Small intestine (tissue), 7 donors: ENCODE results near the gene FBXO28. TPM values are rescaled to one million over a fixed set of nuclear protein-coding genes. Genes with fewer than 3 reads are reported as not detected.

ENCODE experiments used
- DNase-seq, 2 donors: peaks; one replicate each; pipeline versions ENCODE4 v3.0.0 to v3.0.0-alpha.2; 2013
- FAIRE-seq: peaks from 2 replicates; lab custom pipeline; 2012; peaks lifted over from hg19 to GRCh38; lab: Jason Lieb, UNC
- H3K27ac ChIP-seq, 3 donors: one replicate each; pipeline ENCODE4 v1.5.1; 2013; ENCODE audit warnings: low read length in 2 of 3, mild to moderate bottlenecking in 2 of 3, control low read depth in 1 of 3, inconsistent platforms in 1 of 3, low read depth in 1 of 3, moderate library complexity in 1 of 3
- H3K27me3 ChIP-seq, 3 donors: one replicate each; pipeline ENCODE4 v1.6.1; 2013; ENCODE audit warnings: low read length in 3 of 3, inconsistent platforms in 1 of 3; ENCODE audit not compliant: control insufficient read depth in 3 of 3, insufficient read depth in 3 of 3
- H3K36me3 ChIP-seq, 3 donors: one replicate each; pipeline ENCODE4 v1.6.1; 2013; ENCODE audit warnings: low read length in 3 of 3, inconsistent platforms in 1 of 3, low read depth in 1 of 3, mild to moderate bottlenecking in 1 of 3, moderate library complexity in 1 of 3; ENCODE audit not compliant: control insufficient read depth in 3 of 3, insufficient read depth in 2 of 3
- H3K4me1 ChIP-seq, 3 donors: one replicate each; pipeline ENCODE4 v1.6.1; 2013; ENCODE audit warnings: low read length in 2 of 3, inconsistent platforms in 1 of 3, low read depth in 1 of 3, mild to moderate bottlenecking in 1 of 3, moderate library complexity in 1 of 3; ENCODE audit not compliant: control insufficient read depth in 3 of 3, insufficient read depth in 2 of 3
- H3K4me3 ChIP-seq, 3 donors: one replicate each; pipeline ENCODE4 v1.5.1; 2013; ENCODE audit warnings: low read length in 3 of 3, control low read depth in 1 of 3, inconsistent platforms in 1 of 3, low read depth in 1 of 3, mild to moderate bottlenecking in 1 of 3, moderate library complexity in 1 of 3
- H3K9me3 ChIP-seq, 2 donors: one replicate each; pipeline ENCODE4 v1.6.1; 2013; ENCODE audit warnings: low read depth in 1 of 2, low read length in 1 of 2; ENCODE audit not compliant: control insufficient read depth in 2 of 2, insufficient read depth in 1 of 2
- WGBS, 3 donors: extraction: QIAGEN DNeasy Blood & Tissue Kit; methylation state at CpG; one replicate each; pipeline ENCODE4 v1.1.7; 2013; 5-methylcytosine and 5-hydroxymethylcytosine counted together
- polyA plus RNA-seq, 4 donors: library from polyadenylated mRNA; stranded (reverse) in 3 of 4; unstranded in 1 of 4; fragments of 200-250 nt in 3 of 4; fragments of 120-200 nt in 1 of 4; gene quantifications; one replicate each; pipeline versions ENCODE4 v1.2.1 to v1.2.3, GENCODE V29; 2013
- donor health status: healthy with polysubstance abuse.
- donor health status: control.
- donor health status: control.
- donor health status: Bipolar disorder and iron deficiency.
- donor health status: healthy.

Gene FBXO28
- polyA plus RNA-seq, 4 donors = 7.8 to 26.8 (median 9.4) TPM

- Histone ChIP-seq H3K4me1 (no peaks in the 10 kb centered on the region), H3K27ac (no peak overlapping the region), H3K27me3 (no peaks in the 10 kb centered on the region), H3K36me3 (peaks cover 0 to 10% (median 0%) of the 10 kb centered on the region in 3 donors), H3K4me3 (no peak overlapping the region), H3K9me3 (no peaks in the 10 kb centered on the region)
- FAIRE-seq (no peak), DNase-seq (no peak)
- WGBS, 3 donors = 81 to 93% (median 81%) methylated on average over 4 of the region's 4 CpGs
Measured at GRCh38 chr1:224123136-224123535, 9.2 kb downstream of the FBXO28 start.

- FAIRE-seq (no peak), DNase-seq (no peak)
- H3K9me3 ChIP-seq = no peaks in the 10 kb centered on the region
- H3K36me3 ChIP-seq = peaks cover 0 to 10% (median 0%) of the 10 kb centered on the region in 3 donors
- H3K27me3 ChIP-seq = no peaks in the 10 kb centered on the region
- no peak overlapping the region for H3K27ac ChIP-seq
- no peak overlapping the region for H3K4me3 ChIP-seq
- no peaks in the 10 kb centered on the region for H3K4me1 ChIP-seq
Measured at GRCh38 chr1:224124220-224124619, 10.3 kb downstream of the FBXO28 start.

GRCh38 chr1:224127925-224128819 lies 14.3 kb downstream of the FBXO28 start:
- Histone ChIP-seq H3K9me3 (no peaks in the 10 kb centered on the region), H3K4me1 (no peaks in the 10 kb centered on the region), H3K36me3 (peaks cover 2 to 11% (median 9%) of the 10 kb centered on the region in 3 donors), H3K27me3 (no peaks in the 10 kb centered on the region), H3K4me3 (no peak overlapping the region), H3K27ac (no peak overlapping the region)
- no peak for FAIRE-seq
- no peak for DNase-seq
- 84 to 88% (median 85%) methylated on average over 5 of the region's 5 CpGs for WGBS, 3 donors

- no peaks in the 10 kb centered on the region for H3K9me3 ChIP-seq
- H3K4me1 ChIP-seq = no peaks in the 10 kb centered on the region
- peaks cover 2 to 23% (median 11%) of the 10 kb centered on the region in 3 donors for H3K36me3 ChIP-seq
- no peaks in the 10 kb centered on the region for H3K27me3 ChIP-seq
- H3K4me3 ChIP-seq = no peak overlapping the region
- H3K27ac ChIP-seq = no peak overlapping the region
- FAIRE-seq = no peak
- DNase-seq = no peak
Measured at GRCh38 chr1:224131253-224131652, 17.3 kb downstream of the FBXO28 start.

DNA sequence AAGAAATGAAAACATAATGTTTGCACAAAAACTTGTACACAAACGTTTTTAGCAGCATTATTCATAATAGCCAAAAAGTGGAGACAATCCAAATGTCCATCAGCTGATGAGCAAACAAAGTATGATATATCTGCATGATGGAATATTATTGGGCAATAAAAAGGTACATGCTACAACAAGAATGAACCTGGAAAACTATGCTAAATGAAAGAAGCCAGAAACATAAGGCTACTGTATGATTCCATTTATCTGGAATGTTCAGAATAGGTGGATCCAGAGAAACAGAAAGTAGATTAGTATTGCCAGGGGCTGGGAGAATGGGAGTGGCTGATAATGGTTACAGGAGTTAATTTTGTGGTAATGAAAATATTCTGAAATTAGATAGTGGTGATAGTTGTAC lies 19.0 kb downstream of the FBXO28 start:
- 21 to 52% (median 45%) methylated on average over 1 of the region's 1 CpG for WGBS, 3 donors
- Histone ChIP-seq H3K36me3 (peaks cover 2 to 30% (median 12%) of the 10 kb centered on the region in 3 donors), H3K4me1 (no peaks in the 10 kb centered on the region), H3K9me3 (no peaks in the 10 kb centered on the region), H3K27me3 (no peaks in the 10 kb centered on the region), H3K4me3 (no peak overlapping the region), H3K27ac (no peak overlapping the region)
- FAIRE-seq = no peak
- DNase-seq = no peak

DNA sequence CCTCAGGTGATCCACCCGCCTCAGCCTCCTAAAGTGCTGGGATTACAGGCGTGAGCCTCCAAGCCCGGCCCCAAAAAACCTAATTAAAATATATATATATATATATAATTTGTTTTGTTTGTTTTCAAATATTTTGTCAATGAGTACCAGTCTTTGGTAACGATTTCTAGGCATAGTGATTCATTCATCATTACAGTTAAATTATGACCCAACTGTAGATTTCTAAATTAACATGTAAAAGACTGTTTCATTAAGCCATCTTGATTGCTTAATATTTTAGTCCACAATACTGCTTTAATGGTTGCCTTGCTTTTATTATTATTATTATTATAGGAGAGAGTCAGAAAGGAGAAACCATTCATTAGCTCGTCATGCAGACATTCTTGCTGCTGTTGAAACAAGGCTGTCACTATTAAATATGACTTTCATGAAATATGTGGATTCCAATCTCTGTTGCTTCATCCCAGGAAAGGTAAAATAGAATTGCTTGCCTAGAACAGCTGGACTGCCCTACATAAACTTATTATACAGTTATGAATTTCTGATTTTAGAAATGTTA lies 19.9 kb downstream of the FBXO28 start:
- no peak for FAIRE-seq
- no peak for DNase-seq
- WGBS, 3 donors = 80 to 90% (median 83%) methylated on average over 5 of the region's 5 CpGs
- Histone ChIP-seq H3K27ac (no peak overlapping the region), H3K4me1 (no peaks in the 10 kb centered on the region), H3K27me3 (no peaks in the 10 kb centered on the region), H3K36me3 (peaks cover 3 to 32% (median 14%) of the 10 kb centered on the region in 3 donors), H3K9me3 (no peaks in the 10 kb centered on the region), H3K4me3 (no peak overlapping the region)

DNA sequence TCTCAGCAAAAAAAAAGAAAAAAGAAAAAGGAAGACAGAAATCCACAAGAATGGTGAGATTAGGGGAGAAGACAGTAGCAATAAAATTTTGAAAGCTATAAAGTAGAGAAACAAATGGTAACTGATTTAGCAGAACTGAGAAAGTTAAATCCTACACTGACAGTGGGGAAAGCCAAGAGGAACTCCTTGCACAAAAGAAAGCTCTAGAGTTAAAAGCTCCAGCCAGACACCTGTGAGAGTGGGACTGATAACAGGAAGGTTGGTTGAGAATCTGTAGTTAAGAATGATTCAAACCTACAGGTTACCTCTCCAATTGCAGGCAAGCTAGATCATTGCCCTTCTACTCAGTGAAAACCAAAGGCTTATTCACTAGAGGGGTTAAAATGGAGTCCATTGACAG lies 23.6 kb downstream of the FBXO28 start:
- Histone ChIP-seq H3K4me3 (no peak overlapping the region), H3K27ac (no peak overlapping the region), H3K9me3 (no peaks in the 10 kb centered on the region), H3K27me3 (no peaks in the 10 kb centered on the region), H3K4me1 (no peaks in the 10 kb centered on the region), H3K36me3 (peaks cover 3 to 46% (median 11%) of the 10 kb centered on the region in 3 donors)
- FAIRE-seq = no peak
- no peak for DNase-seq

GRCh38 chr1:224138198-224138597 lies 24.3 kb downstream of the FBXO28 start:
- no peaks in the 10 kb centered on the region for H3K27me3 ChIP-seq
- no peak for FAIRE-seq
- DNase-seq = no peak
- 72 to 94% (median 93%) methylated on average over 3 of the region's 3 CpGs for WGBS, 3 donors
- no peak overlapping the region for H3K27ac ChIP-seq
- no peaks in the 10 kb centered on the region for H3K4me1 ChIP-seq
- peaks cover 3 to 51% (median 7%) of the 10 kb centered on the region in 3 donors for H3K36me3 ChIP-seq
- H3K4me3 ChIP-seq = no peak overlapping the region
- H3K9me3 ChIP-seq = no peaks in the 10 kb centered on the region
